Esophagus squamous epithelium (tissue), 5 donors: ENCODE data around the gene CTBP1. TPM values are rescaled to one million over a fixed set of nuclear protein-coding genes. Genes with fewer than 3 reads are reported as not detected.
"Not testable (repeated sequence)": the region's sequence is repeated elsewhere in the genome, so short reads cannot be mapped to it uniquely, and the experiment has no call there.

ENCODE experiments used
- DNase-seq: peaks from one replicate; lab custom pipeline; 2025; lab: John Stamatoyannopoulos, UW
- H3K27ac ChIP-seq, 4 donors: fragments of 200-600 bp; sonication (generic); one replicate each; pipeline ENCODE4 v1.5.1; 2016 to 2019; ENCODE audit warnings: mild to moderate bottlenecking in 1 of 4
- H3K27me3 ChIP-seq, 4 donors: fragments of 200-600 bp; sonication (generic); 1 replicate in 3 of 4; 2 replicates in 1 of 4; pipeline versions ENCODE4 v1.5.1 to v1.6.0; 2017 to 2021; ENCODE audit warnings: antibody characterized with exemption in 1 of 4
- H3K36me3 ChIP-seq, 3 donors: fragments of 200-600 bp; sonication (generic); one replicate each; pipeline ENCODE4 v1.5.1; 2016 to 2019
- H3K4me1 ChIP-seq, 3 donors: fragments of 200-600 bp; sonication (generic); one replicate each; pipeline ENCODE4 v1.5.1; 2017 to 2019
- H3K4me3 ChIP-seq, 4 donors: fragments of 200-600 bp; sonication (generic); 1 replicate in 3 of 4; 2 replicates in 1 of 4; pipeline ENCODE4 v1.5.1; 2016 to 2019; ENCODE audit warnings: mild to moderate bottlenecking in 2 of 4, moderate library complexity in 1 of 4
- H3K9me3 ChIP-seq, 3 donors: fragments of 200-600 bp; sonication (generic); one replicate each; pipeline ENCODE4 v1.5.1; 2016 to 2019
- POLR2A ChIP-seq, 4 donors: fragments of 450-650 bp; IDR thresholded peaks; one replicate each; pipeline ENCODE4 v1.6.1; 2017; ENCODE audit warnings: antibody characterized with exemption in 4 of 4, mild to moderate bottlenecking in 4 of 4, moderate library complexity in 3 of 4
- WGBS, 2 donors: methylation state at CpG; one replicate each; pipeline ENCODE4 v1.1.5; 2018; 5-methylcytosine and 5-hydroxymethylcytosine counted together
- intact Hi-C: fragments of 100-400 bp; cut with DNase I; formaldehyde crosslinking; loops from one replicate; pipeline ENCODE4 v1.15.0; 2022
- total RNA-seq, 4 donors: library from RNA; depleted of rRNA; stranded (reverse); fragments of >200 nt; gene quantifications; one replicate each; pipeline ENCODE4 v1.1.0, GENCODE V29; 2016
- TF ChIP-seq, protein P1 (sequence below), 6 experiments: fragments of 450-650 bp in 4 of 6; fragments of 200-600 bp in 2 of 6; sonication (generic) in 2 of 6; IDR thresholded peaks; one replicate each; pipeline ENCODE4 v1.5.1; 2016 to 2019; ENCODE audit warnings: antibody characterized with exemption in 6 of 6, mild to moderate bottlenecking in 4 of 6, moderate library complexity in 4 of 6
- donor health status: DM: yes; HTN: yes; CAD: no.

Gene CTBP1
- total RNA-seq, 4 donors from 2014 or later, result 72.2 to 121 (median 113) TPM

GRCh38 chr4:1293531-1293941 is 44.6 kb upstream of the CTBP1 start:
- Histone ChIP-seq H3K36me3 (peaks cover 0 to 28% (median 7%) of the 10 kb centered on the region in 3 donors), H3K27me3 (no peaks in the 10 kb centered on the region), H3K4me3 (no peak overlapping the region), H3K27ac (no peak overlapping the region), H3K9me3 (no peaks in the 10 kb centered on the region), H3K4me1 (peaks cover 31 to 82% (median 50%) of the 10 kb centered on the region in 3 donors)
- WGBS, 2 donors, result 79 to 81% methylated on average over 3 to 4 of the region's 4 CpGs
- TF ChIP-seq, protein P1, sequence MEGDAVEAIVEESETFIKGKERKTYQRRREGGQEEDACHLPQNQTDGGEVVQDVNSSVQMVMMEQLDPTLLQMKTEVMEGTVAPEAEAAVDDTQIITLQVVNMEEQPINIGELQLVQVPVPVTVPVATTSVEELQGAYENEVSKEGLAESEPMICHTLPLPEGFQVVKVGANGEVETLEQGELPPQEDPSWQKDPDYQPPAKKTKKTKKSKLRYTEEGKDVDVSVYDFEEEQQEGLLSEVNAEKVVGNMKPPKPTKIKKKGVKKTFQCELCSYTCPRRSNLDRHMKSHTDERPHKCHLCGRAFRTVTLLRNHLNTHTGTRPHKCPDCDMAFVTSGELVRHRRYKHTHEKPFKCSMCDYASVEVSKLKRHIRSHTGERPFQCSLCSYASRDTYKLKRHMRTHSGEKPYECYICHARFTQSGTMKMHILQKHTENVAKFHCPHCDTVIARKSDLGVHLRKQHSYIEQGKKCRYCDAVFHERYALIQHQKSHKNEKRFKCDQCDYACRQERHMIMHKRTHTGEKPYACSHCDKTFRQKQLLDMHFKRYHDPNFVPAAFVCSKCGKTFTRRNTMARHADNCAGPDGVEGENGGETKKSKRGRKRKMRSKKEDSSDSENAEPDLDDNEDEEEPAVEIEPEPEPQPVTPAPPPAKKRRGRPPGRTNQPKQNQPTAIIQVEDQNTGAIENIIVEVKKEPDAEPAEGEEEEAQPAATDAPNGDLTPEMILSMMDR (IDR thresholded peaks at IDR 0.05), result no peak
- no peak for TF ChIP-seq POLR2A (IDR thresholded peaks at IDR 0.05)
- no peak for DNase-seq
- intact Hi-C loops, result loop anchor here (5.0 kb wide), 1 partner anchor 54 kb away; the partner anchor contains the start of gene UVSSA

DNA sequence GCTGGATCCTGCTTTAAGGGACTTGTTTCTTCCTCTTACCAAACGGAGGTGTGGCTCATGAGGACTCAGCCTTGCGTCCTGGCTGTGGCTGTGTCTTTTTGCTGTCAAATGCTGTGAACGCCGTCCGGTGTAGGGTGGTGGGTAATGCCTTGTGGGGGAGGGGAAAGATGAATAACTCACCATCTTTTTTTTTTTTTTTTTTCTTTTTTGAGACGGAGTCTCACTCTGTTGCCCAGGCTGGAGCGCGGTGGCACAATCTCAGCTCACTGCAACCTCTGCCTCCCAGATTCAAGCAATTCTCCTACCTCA is 43.7 kb upstream of the CTBP1 start:
- 75 to 83% methylated on average over 4 to 5 of the region's 8 CpGs for WGBS, 2 donors
- intact Hi-C loops, result loop anchor here (5.0 kb wide), 1 partner anchor 55 kb away; the partner anchor contains the start of gene UVSSA
- H3K4me3 ChIP-seq, DNase-seq, H3K27me3 ChIP-seq, H3K9me3 ChIP-seq, H3K27ac ChIP-seq: not testable (repeated sequence)
- peaks cover 0 to 20% (median 3%) of the 10 kb centered on the region in 3 donors for H3K36me3 ChIP-seq
- peaks cover 31 to 78% (median 50%) of the 10 kb centered on the region in 3 donors for H3K4me1 ChIP-seq

- intact Hi-C loops, result loop anchor here (5.0 kb wide), 1 partner anchor 55 kb away; the partner anchor contains the start of gene UVSSA
- peaks cover 0 to 14% (median 0%) of the 10 kb centered on the region in 3 donors for H3K36me3 ChIP-seq
- 66 to 80% methylated on average over 4 to 6 of the region's 11 CpGs for WGBS, 2 donors
- H3K27me3 ChIP-seq, result no peaks in the 10 kb centered on the region
- H3K4me1 ChIP-seq, result peaks cover 31 to 73% (median 49%) of the 10 kb centered on the region in 3 donors
- no peak overlapping the region for H3K4me3 ChIP-seq
- no peak for DNase-seq
- no peaks in the 10 kb centered on the region for H3K9me3 ChIP-seq
- no peak for TF ChIP-seq POLR2A (IDR thresholded peaks at IDR 0.05)
- TF ChIP-seq, protein P1 (IDR thresholded peaks at IDR 0.05), result no peak
- H3K27ac ChIP-seq, result no peak overlapping the region
Measured at GRCh38 chr4:1291996-1292702, 43.2 kb upstream of the CTBP1 start.

DNA sequence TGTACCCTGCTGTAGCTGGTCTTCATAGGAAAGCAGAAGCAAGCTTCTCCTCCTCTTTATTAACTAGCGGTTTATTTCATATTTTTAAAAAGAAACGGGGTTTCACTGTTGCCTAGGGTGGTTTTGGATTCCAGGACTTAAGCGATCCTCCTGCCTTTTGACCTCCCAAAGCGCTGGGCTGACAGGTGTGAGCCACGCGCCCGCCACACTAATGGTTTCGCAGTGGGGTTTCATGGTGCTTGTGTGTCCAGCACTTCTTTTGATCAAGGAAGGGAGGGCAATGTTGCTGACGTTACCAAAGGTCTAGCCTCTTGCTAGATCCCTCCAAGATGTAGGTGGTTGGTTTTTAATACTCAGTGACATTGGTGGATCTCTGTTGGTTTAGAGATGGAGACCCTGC is 42.2 kb upstream of the CTBP1 start:
- no peak for DNase-seq
- H3K4me3 ChIP-seq, result peak overlapping the region; percentile 80 to 98 (median 92)

DNA sequence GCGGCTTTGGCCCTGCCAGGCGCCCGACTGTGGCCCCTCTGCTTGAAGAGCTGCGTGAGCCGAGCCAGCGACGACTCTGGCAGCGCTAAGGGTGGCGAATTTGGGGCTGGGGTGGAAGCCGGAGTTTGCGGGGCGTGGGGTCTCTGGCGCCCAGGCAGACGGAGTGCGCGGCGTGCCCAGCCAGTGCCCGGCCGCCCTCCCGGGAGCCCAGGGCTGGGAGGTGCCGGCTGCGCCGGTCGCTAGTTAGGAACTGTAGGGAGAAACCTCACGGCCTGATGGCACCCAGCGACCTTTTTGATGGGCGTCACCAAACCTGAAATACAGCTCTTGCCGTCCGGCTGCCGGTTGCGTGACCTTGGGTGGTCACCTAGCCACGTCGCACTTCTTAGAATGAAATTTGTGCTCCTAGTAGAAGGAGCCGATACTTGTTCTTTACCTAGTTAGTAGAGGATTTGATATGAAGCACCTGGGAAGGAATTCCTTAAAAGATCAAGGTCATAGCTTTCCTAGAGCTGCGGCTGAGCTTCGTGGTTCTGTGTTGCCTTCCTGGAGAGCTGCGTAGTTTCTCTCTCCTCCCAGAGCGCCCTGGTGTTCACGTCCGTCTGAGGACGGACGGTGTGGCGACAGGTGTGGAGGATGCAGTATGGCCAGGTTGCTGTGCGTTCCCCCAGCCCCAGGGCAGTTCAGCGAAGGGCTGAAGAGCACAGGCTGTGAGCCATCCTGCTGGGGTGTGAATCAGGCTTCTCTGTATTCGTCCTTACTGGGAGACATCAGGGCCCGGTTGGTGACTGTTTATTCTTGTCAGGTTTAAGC is 41.4 kb upstream of the CTBP1 start:
- TF ChIP-seq POLR2A (IDR thresholded peaks at IDR 0.05), result no peak
- TF ChIP-seq, protein P1 (IDR thresholded peaks at IDR 0.05), result no peak
- no peaks in the 10 kb centered on the region for H3K27me3 ChIP-seq
- peak overlapping the region; percentile 80 to 98 (median 92) for H3K4me3 ChIP-seq
- intact Hi-C loops, result loop anchor here (5.0 kb wide), 1 partner anchor 57 kb away; the partner anchor contains the start of gene UVSSA
- H3K27ac ChIP-seq, result peak overlapping the region; percentile 96 to 100 (median 98)
- DNase-seq, result no peak
- H3K4me1 ChIP-seq, result peaks cover 26 to 60% (median 44%) of the 10 kb centered on the region in 3 donors
- 2 to 3% methylated on average over 15 to 16 of the region's 47 CpGs for WGBS, 2 donors
- peaks cover 0 to 2% (median 0%) of the 10 kb centered on the region in 3 donors for H3K36me3 ChIP-seq
- no peaks in the 10 kb centered on the region for H3K9me3 ChIP-seq

More for the DNA sequence above, 42.2 kb upstream of the CTBP1 start:
- intact Hi-C loops, result loop anchor here (5.0 kb wide), 1 partner anchor 56 kb away; the partner anchor contains the start of gene UVSSA
- peak overlapping the region; percentile 96 to 100 (median 98) for H3K27ac ChIP-seq
- TF ChIP-seq, protein P1 (IDR thresholded peaks at IDR 0.05), result no peak
- TF ChIP-seq POLR2A (IDR thresholded peaks at IDR 0.05), result no peak
- H3K27me3 ChIP-seq, result no peaks in the 10 kb centered on the region
- H3K9me3 ChIP-seq, result no peaks in the 10 kb centered on the region
- H3K4me1 ChIP-seq, result peaks cover 26 to 63% (median 44%) of the 10 kb centered on the region in 3 donors
- peaks cover 0 to 6% (median 0%) of the 10 kb centered on the region in 3 donors for H3K36me3 ChIP-seq
- WGBS, 2 donors, result 55 to 58% methylated on average over 8 to 9 of the region's 9 CpGs
